ENCODE data around the gene DNAJB13. TPM values are rescaled to one million over a fixed set of nuclear protein-coding genes. Genes with fewer than 3 reads are reported as not detected.

The DNAJB13 gene
- total RNA-seq, 1 donor from 2014 or later, result 0.46 TPM

- no peak for DNase-seq (ENCODE audit: low read depth)
- TF ChIP-seq, protein P1, sequence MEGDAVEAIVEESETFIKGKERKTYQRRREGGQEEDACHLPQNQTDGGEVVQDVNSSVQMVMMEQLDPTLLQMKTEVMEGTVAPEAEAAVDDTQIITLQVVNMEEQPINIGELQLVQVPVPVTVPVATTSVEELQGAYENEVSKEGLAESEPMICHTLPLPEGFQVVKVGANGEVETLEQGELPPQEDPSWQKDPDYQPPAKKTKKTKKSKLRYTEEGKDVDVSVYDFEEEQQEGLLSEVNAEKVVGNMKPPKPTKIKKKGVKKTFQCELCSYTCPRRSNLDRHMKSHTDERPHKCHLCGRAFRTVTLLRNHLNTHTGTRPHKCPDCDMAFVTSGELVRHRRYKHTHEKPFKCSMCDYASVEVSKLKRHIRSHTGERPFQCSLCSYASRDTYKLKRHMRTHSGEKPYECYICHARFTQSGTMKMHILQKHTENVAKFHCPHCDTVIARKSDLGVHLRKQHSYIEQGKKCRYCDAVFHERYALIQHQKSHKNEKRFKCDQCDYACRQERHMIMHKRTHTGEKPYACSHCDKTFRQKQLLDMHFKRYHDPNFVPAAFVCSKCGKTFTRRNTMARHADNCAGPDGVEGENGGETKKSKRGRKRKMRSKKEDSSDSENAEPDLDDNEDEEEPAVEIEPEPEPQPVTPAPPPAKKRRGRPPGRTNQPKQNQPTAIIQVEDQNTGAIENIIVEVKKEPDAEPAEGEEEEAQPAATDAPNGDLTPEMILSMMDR (conservative IDR thresholded peaks at IDR 0.05; ENCODE audit: low read depth, low read length), result no peak
- H3K4me3 ChIP-seq (ENCODE audit: low read depth, low read length), result no peak overlapping the region
Observed at GRCh38 chr11:73969091-73969490, 18.3 kb downstream of the DNAJB13 start.

- TF ChIP-seq, protein P1 (conservative IDR thresholded peaks at IDR 0.05; ENCODE audit: low read depth, low read length), result no peak
- H3K4me3 ChIP-seq (ENCODE audit: low read depth, low read length), result no peak overlapping the region
- DNase-seq (ENCODE audit: low read depth), result no peak
Observed at GRCh38 chr11:73969991-73970800, 19.4 kb downstream of the DNAJB13 start.

- DNase-seq (ENCODE audit: low read depth), result no peak
- no peak overlapping the region for H3K4me3 ChIP-seq (ENCODE audit: low read depth, low read length)
- TF ChIP-seq, protein P1 (conservative IDR thresholded peaks at IDR 0.05; ENCODE audit: low read depth, low read length), result no peak
Observed at GRCh38 chr11:73971175-73971719, 20.4 kb downstream of the DNAJB13 start.

- no peak for DNase-seq (ENCODE audit: low read depth)
- H3K4me3 ChIP-seq (ENCODE audit: low read depth, low read length), result no peak overlapping the region
- TF ChIP-seq, protein P1 (conservative IDR thresholded peaks at IDR 0.05; ENCODE audit: low read depth, low read length), result no peak
Observed at GRCh38 chr11:73972187-73972586, 21.4 kb downstream of the DNAJB13 start.

DNA sequence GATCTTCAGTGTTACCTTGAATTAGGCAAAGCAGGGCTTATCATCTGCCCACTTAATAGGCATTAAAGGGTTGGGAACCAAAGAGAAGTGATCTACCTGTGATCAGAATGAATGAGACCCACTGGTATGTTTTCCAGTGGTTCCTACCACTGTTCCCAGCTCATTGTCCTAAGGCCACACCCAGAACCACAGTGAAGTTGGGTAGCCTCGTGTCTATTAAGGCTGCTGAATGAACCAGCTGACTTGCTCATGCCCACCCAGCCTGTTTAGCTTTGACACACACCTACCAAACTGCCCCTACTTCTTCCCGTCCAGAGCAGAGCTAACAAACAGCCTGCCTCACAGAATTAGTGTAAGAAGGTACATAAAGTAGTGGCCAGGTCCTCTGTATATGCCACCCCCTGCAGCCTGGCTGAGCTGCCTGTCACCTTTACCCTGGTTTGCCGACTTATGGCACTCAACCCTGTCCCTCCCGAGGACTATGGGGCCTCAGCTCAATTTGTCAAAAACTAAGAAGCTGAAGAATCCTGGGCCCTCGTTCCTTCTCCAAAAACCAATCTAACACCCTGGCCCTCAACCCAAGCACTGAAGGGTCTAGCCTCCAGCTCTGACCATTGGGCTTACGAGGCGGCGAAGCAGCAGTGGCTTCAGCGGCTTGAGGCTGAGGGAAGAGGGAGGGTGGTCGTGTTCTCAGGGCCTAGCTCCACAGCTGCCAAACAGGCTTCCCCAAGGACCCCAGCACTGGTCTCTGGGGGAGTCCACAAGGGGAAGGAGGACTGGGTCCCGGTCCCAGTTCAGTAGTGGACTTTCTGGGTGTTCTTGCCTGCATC is 22.0 kb downstream of the DNAJB13 start:
- no peak for DNase-seq (ENCODE audit: low read depth)
- TF ChIP-seq, protein P1 (conservative IDR thresholded peaks at IDR 0.05; ENCODE audit: low read depth, low read length), result no peak
- H3K4me3 ChIP-seq (ENCODE audit: low read depth, low read length), result no peak overlapping the region

GRCh38 chr11:73974604-73975478 is 24.0 kb downstream of the DNAJB13 start:
- TF ChIP-seq, protein P1 (conservative IDR thresholded peaks at IDR 0.05; ENCODE audit: low read depth, low read length), result no peak
- no peak for DNase-seq (ENCODE audit: low read depth)
- H3K4me3 ChIP-seq (ENCODE audit: low read depth, low read length), result no peak overlapping the region
